GM20000 (cell line): ENCODE data around the gene KCNMA1.

Experiments used
- DNase-seq: peaks from one replicate; pipeline ENCODE4 v3.0.0; 2012; ENCODE audit warnings: low spot score
- TF ChIP-seq, protein P1 (sequence below): IDR thresholded peaks from 2 replicates; pipeline ENCODE4 v1.5.1; 2012; ENCODE audit warnings: mild to moderate bottlenecking, control low read depth; ENCODE audit errors: extremely low read depth, missing control alignments

KCNMA1 gene

DNA sequence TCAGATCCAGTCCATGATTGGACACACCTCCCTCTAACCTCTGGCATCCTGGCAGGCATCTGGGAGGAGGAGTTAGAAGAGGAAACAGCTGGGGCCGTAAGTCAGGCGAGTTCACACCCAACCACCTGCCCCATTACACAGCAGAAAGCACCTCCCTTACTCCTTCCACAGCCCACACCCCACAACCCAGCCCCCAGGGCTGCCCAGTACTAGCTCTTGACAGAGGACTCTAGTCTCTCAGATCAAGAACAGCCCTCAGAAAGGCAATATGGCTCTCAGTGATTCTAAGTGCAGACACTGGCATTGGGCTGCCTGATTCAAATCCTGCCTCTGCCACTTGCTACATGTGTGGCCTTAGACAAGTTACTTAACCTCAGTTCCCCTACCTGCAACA lies 34.1 kb downstream of the KCNMA1 start:
- DNase-seq: no peak
- TF ChIP-seq, protein P1, sequence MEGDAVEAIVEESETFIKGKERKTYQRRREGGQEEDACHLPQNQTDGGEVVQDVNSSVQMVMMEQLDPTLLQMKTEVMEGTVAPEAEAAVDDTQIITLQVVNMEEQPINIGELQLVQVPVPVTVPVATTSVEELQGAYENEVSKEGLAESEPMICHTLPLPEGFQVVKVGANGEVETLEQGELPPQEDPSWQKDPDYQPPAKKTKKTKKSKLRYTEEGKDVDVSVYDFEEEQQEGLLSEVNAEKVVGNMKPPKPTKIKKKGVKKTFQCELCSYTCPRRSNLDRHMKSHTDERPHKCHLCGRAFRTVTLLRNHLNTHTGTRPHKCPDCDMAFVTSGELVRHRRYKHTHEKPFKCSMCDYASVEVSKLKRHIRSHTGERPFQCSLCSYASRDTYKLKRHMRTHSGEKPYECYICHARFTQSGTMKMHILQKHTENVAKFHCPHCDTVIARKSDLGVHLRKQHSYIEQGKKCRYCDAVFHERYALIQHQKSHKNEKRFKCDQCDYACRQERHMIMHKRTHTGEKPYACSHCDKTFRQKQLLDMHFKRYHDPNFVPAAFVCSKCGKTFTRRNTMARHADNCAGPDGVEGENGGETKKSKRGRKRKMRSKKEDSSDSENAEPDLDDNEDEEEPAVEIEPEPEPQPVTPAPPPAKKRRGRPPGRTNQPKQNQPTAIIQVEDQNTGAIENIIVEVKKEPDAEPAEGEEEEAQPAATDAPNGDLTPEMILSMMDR: no peak

DNA sequence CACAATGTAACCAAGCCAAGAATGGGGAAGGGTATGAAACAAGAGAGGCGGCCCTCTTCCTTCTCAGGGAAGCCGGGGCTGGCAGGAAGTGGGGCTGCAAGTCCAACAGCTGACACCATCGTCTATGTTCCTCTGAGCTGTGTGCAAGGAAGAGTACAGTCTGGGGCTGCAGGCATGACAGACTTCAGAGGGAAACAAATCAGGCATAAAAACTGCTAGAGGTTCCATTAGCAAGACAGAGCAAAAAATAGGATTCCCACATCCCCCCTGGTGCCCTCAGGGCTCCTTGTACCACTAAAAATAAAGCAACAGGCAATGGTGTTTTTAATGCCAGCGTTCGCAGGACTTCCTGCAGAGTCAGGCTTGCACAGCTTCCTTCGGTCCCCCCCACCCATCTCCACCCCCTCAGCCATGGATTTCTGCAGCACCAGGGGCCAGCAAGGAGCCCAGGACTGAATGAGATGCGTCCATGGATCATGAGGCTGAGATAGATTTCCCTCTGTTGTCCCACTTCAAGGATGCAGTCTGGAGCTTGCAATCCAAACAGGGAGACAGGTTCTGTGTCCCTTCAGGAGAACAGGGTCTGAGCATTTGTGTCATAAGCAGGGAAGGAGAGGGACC lies 34.6 kb downstream of the KCNMA1 start:
- TF ChIP-seq, protein P1: no peak
- no peak for DNase-seq

DNA sequence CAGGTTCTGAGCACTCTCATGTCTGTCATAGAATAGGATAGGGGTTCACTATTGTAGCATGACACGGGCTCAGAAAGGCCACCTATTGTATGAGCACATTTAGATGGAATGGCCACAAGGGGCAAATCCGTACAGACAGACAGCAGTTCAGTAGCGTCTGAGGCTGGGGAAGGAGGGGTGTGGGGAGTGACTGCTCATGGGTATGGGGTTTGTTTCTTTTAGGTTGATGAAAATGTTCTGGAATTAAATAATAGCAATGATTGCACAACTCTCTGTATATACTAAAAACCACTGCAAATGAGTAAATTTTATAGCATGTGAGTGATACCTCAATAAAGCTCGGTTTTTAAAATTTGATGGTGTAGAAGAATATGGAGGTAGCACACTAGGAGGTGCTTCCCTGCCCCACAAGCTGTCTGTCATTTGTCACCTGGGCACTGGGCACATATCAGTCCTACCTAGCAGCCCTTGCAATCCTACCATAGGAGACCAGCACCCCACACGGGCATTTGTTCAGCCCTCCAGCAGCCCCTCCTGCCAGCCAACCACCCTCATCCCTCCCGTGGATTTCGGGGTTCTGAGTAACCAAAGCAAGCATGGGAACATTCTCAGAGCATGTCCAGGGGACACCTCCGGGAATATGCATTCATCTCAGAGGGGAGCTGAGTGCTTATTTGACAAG lies 35.2 kb downstream of the KCNMA1 start:
- DNase-seq: no peak
- TF ChIP-seq, protein P1: no peak

DNA sequence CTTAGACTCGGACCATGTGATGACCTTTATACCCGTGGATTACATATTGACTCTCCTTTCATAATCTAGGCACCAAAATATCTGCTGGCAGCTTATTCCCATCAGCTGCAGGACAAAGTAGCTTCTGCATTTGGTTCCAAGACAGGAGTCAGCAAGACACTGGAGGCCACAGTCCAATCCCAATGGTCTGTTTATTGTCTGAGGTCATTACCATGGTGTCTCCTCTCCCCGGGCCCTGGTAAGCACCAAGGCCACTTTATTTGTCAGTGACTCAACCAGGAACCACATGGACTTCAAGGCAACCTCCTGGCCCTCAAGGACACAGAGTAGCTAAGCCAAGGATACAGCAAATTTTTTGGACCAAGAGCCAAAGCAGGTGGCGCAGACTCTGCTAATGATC lies 36.1 kb downstream of the KCNMA1 start:
- TF ChIP-seq, protein P1: no peak
- no peak for DNase-seq

DNA sequence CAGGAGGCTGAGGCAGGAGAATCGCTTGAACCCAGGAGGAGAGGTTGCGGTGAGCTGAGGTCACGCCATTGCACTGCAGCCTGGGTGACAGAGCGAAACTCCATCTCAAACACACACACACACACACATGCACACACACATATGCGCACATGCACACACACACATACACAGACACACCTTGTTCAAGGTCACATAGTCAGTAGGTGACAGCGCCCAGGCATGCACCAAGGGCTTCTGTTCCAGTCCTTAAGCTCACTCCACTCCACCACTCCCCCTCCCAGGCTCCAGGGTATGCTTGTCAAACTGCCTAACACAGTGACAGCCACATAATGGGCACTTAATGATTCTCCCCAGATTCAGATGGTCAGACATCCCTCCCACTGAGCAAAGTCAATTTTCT lies 37.0 kb downstream of the KCNMA1 start:
- TF ChIP-seq, protein P1: no peak
- DNase-seq: no peak

DNA sequence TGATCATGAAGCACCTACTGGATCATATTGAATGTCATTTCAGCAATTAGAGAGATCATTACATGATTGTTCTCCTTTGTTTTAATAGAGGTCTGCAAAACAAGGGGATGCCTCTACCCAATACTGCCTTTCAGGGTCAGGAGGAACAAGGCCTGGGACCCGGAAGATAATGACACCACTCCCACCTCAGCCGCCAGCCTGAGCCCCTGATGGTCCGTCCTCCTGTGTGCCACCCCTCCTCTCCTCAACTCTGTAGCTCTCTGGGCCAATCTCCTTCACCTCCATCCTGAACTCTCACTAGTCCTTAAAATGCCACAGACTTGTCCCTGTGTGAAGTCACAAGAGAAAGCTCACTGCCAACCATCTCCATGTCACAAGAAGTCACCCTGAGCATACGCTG lies 38.0 kb downstream of the KCNMA1 start:
- no peak for DNase-seq
- TF ChIP-seq, protein P1: no peak

DNA sequence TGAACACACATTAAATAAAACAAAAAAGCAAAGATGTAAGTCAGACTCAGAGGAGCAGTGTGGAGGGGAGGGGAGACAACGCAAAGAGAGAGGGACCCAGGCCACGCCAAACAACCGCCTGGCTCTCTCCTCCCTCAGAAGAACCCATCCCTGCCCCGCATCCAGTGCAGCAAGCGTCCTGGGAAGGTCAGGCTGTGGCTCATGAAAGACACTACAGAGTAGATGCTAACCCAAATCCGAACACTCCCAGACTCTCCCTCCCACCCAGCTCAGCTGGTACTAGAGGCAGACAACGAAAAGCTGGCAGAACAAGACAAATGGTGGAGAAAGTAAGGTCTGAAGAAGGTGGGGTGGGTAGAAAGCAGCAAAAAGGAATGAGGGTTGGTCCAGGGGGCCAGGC lies 39.0 kb downstream of the KCNMA1 start:
- TF ChIP-seq, protein P1: no peak
- DNase-seq: no peak
